Progenitor cell of endocrine pancreas (in vitro differentiated cells): ENCODE results near the gene TBC1D32. TPM values are rescaled to one million over a fixed set of nuclear protein-coding genes. Genes with fewer than 3 reads are reported as not detected.

Experiments used
- DNase-seq: peaks from one replicate; pipeline ENCODE4 v3.0.0; 2021; ENCODE audit warnings: low spot score; ENCODE audit not compliant: unreplicated experiment
- H3K27ac Mint-ChIP-seq: 2 replicates; pipeline ENCODE4 v1.8.0; 2021; ENCODE audit warnings: mild to moderate bottlenecking, moderate library complexity, mixed read lengths
- H3K27me3 Mint-ChIP-seq: 2 replicates; pipeline ENCODE4 v1.8.0; 2021; ENCODE audit warnings: mixed read lengths
- H3K36me3 Mint-ChIP-seq: 2 replicates; pipeline ENCODE4 v1.8.0; 2022; ENCODE audit warnings: mixed read lengths; ENCODE audit not compliant: insufficient read depth
- H3K4me1 Mint-ChIP-seq: 2 replicates; pipeline ENCODE4 v1.8.0; 2021; ENCODE audit warnings: low read depth, mixed read lengths
- H3K4me3 Mint-ChIP-seq: 2 replicates; pipeline ENCODE4 v1.8.0; 2021; ENCODE audit warnings: low read depth, mild to moderate bottlenecking, moderate library complexity, mixed read lengths
- H3K9me3 Mint-ChIP-seq: 2 replicates; pipeline ENCODE4 v1.8.0; 2021; ENCODE audit warnings: low read depth, mixed read lengths
- total RNA-seq: library from RNA; stranded (reverse); gene quantifications from 2 replicates; pipeline ENCODE4 v1.2.1, GENCODE V29; 2021
- TF ChIP-seq, protein P1 (sequence below): fragments of 200-600 bp; sonication (generic); IDR thresholded peaks from one replicate; pipeline ENCODE4 v1.5.0; 2021; ENCODE audit warnings: antibody characterized with exemption, mild to moderate bottlenecking; ENCODE audit not compliant: unreplicated experiment

Gene TBC1D32
- total RNA-seq, 1 donor from 2014 or later = 15.4 TPM

DNA sequence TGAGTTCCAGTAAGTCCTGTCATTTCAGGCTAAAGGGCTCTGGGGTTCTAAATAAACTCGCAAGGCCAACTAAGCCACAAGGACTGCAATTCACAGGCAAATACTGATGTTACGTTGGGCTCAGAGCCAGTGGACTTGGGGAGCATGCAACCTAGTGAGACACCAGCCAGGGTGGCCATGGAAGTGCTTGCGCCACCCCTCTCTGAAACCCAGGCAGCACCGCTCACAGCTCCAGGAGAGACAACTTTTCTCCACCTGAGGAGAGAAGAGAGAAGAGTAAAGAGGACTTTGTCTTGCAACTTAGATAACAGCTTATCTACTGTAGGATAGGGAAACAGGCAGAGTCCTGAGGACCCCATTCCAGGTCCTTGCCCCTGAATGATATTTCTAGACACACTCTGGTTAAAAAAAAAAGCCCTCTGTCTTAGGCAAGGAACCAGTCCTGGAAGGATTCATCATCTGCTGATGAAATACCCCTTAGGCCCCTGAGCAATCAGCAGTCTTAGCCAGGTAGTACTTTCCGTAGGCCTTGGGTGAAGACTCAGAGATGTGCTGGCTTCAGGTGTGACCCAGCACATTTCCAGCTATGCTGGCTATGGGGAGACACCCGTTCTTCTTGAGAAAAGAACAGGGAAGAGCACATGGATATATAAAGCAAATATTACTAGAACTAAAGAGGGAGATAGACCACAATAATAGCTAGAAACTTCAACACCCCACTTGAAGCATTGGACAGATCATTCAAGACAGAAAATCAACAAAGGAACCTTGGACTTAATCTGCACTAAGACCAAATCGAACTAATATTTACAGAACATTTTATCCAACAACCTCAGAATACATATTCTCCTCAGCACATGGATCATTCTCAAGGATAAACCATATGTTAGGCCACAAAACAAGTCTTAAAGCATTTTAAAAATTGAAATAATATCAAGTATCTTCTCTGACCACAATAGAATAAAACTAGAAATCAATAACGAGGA, 31.5 kb upstream of the TBC1D32 start:
- Mint-ChIP-seq H3K27ac (no peak overlapping the region), H3K9me3 (no peaks in the 10 kb centered on the region), H3K4me1 (no peaks in the 10 kb centered on the region), H3K4me3 (no peak overlapping the region), H3K36me3 (no peaks in the 10 kb centered on the region), H3K27me3 (no peaks in the 10 kb centered on the region)
- TF ChIP-seq, protein P1, sequence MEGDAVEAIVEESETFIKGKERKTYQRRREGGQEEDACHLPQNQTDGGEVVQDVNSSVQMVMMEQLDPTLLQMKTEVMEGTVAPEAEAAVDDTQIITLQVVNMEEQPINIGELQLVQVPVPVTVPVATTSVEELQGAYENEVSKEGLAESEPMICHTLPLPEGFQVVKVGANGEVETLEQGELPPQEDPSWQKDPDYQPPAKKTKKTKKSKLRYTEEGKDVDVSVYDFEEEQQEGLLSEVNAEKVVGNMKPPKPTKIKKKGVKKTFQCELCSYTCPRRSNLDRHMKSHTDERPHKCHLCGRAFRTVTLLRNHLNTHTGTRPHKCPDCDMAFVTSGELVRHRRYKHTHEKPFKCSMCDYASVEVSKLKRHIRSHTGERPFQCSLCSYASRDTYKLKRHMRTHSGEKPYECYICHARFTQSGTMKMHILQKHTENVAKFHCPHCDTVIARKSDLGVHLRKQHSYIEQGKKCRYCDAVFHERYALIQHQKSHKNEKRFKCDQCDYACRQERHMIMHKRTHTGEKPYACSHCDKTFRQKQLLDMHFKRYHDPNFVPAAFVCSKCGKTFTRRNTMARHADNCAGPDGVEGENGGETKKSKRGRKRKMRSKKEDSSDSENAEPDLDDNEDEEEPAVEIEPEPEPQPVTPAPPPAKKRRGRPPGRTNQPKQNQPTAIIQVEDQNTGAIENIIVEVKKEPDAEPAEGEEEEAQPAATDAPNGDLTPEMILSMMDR = no peak
- DNase-seq = no peak

DNA sequence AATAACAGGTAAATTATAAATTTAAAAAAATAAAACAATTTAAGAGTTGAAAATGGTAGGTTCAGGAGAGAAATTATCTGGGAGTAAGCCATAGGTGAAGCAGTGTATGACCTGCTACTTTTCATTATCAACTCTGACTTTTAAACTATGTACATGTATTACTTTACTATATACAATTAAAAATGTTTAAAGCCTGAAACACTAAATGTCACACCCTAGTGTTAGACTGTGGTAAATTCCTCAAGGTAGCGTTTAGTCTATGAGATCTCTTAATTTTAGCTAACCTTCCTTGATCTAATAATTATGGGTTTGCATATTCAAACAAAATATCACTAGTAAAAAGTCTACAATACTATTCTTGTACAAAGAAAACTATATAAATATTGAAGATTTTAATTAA, 22.3 kb upstream of the TBC1D32 start:
- no peak for DNase-seq
- Mint-ChIP-seq H3K4me1 (peaks cover 1% of the 10 kb centered on the region), H3K36me3 (no peaks in the 10 kb centered on the region), H3K4me3 (no peak overlapping the region), H3K9me3 (no peaks in the 10 kb centered on the region), H3K27ac (no peak overlapping the region), H3K27me3 (no peaks in the 10 kb centered on the region)
- TF ChIP-seq, protein P1 = peak; percentile 27

DNA sequence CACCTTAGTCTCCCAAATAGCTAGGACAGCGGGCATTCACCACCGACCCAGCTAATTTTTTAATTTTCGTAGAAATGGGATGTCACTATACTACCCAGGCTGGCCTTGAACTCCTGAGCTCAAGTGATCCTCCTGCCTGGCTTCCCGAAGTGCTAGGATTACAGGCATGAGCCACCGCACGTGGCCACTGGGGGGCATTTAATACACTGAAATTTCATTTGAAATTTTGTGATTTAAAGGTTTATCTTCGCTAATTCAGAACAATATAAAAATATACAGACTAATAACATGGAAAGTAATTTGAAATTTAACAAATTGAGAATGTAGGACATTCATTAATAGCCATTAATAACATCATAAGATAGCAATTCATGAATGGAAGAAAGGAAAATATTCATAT, 20.5 kb upstream of the TBC1D32 start:
- TF ChIP-seq, protein P1 = peak; percentile 53
- no peak for DNase-seq
- no peaks in the 10 kb centered on the region for H3K9me3 Mint-ChIP-seq
- peaks cover 1% of the 10 kb centered on the region for H3K4me1 Mint-ChIP-seq
- no peaks in the 10 kb centered on the region for H3K36me3 Mint-ChIP-seq
- no peak overlapping the region for H3K27ac Mint-ChIP-seq
- no peak overlapping the region for H3K4me3 Mint-ChIP-seq
- H3K27me3 Mint-ChIP-seq = no peaks in the 10 kb centered on the region

DNA sequence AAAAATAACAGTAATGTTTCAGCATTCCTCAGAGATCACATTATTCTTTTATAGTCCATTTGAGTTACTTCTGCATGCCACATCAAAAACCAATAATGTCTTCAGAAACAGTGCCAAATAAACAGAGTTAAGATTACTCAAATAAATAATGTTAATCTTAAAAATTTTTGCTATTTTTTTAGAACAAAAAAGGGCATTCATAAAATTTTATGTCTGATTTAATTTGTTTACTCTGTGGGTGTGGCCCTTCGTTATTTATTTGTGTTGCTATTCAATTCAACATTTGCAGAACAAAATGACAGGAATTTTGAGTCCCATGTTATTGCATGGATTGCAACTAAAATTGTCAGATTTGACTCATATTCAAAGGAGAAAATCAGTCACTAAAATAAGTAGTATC, 18.7 kb upstream of the TBC1D32 start:
- no peak overlapping the region for H3K27ac Mint-ChIP-seq

DNA sequence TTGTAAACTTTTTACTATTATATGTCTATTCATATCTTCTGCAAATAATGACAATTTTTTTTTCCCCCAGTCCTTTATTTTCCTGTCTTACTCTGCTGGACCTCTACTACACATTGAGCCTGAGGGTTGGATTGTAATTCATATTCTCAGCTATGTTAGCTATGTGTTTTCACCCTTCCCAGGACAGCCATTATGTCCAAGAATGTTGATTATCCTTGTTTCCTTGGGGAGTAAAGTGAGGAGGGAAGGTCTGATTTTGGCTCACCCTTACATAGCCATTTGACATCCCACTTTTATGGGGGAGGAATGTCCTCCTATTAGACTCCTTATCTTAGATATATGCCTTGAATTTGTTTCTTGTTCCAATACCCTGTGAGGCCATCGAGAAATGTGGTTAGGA, 17.6 kb upstream of the TBC1D32 start:
- Mint-ChIP-seq H3K9me3 (no peaks in the 10 kb centered on the region), H3K27me3 (no peaks in the 10 kb centered on the region), H3K27ac (no peak overlapping the region), H3K4me3 (no peak overlapping the region), H3K36me3 (no peaks in the 10 kb centered on the region), H3K4me1 (no peaks in the 10 kb centered on the region)
- TF ChIP-seq, protein P1 = no peak
- no peak for DNase-seq

More for the DNA sequence above, 18.7 kb upstream of the TBC1D32 start:
- H3K4me3 Mint-ChIP-seq = no peak overlapping the region
- H3K9me3 Mint-ChIP-seq = no peaks in the 10 kb centered on the region
- TF ChIP-seq, protein P1 = no peak
- no peak for DNase-seq
- peaks cover 1% of the 10 kb centered on the region for H3K4me1 Mint-ChIP-seq
- H3K27me3 Mint-ChIP-seq = no peaks in the 10 kb centered on the region
- H3K36me3 Mint-ChIP-seq = no peaks in the 10 kb centered on the region
